ENCODE results near the gene NUCB2.

Gene NUCB2

DNA sequence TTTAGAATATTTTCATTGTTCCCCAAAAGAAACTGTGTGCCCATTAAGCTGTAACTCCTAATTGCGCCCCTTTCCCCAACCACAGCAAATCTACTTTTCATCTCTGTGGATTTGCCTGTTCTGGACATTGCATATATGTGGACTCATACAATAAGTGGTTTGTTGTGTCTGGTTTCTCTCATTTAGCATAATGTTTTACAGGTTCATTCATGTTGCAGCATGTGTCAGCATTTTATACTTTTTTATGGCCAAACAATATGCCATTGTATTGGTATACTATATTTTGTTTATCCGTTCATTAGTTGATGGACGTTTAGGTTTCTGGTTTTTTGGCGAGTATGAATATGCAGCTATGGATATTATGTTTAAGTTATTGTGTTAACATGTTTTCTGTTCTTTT is 23.8 kb downstream of the NUCB2 start:
- no peak for DNase-seq (ENCODE audit: low read depth)
- TF ChIP-seq, protein P1, sequence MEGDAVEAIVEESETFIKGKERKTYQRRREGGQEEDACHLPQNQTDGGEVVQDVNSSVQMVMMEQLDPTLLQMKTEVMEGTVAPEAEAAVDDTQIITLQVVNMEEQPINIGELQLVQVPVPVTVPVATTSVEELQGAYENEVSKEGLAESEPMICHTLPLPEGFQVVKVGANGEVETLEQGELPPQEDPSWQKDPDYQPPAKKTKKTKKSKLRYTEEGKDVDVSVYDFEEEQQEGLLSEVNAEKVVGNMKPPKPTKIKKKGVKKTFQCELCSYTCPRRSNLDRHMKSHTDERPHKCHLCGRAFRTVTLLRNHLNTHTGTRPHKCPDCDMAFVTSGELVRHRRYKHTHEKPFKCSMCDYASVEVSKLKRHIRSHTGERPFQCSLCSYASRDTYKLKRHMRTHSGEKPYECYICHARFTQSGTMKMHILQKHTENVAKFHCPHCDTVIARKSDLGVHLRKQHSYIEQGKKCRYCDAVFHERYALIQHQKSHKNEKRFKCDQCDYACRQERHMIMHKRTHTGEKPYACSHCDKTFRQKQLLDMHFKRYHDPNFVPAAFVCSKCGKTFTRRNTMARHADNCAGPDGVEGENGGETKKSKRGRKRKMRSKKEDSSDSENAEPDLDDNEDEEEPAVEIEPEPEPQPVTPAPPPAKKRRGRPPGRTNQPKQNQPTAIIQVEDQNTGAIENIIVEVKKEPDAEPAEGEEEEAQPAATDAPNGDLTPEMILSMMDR (IDR thresholded peaks at IDR 0.05; ENCODE audit: low read depth, low read length), result no peak
- TF ChIP-seq POLR2A (IDR thresholded peaks at IDR 0.05; ENCODE audit: extremely low read depth, insufficient read length) (no peak), MYC (IDR thresholded peaks at IDR 0.05; ENCODE audit: low read depth, low read length) (no peak)
- TF ChIP-seq, protein P2, sequence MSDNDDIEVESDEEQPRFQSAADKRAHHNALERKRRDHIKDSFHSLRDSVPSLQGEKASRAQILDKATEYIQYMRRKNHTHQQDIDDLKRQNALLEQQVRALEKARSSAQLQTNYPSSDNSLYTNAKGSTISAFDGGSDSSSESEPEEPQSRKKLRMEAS (IDR thresholded peaks at IDR 0.05; ENCODE audit: low read depth, low read length), result no peak
- no peak overlapping the region for H3K4me3 ChIP-seq (ENCODE audit: low read depth, low read length)

DNA sequence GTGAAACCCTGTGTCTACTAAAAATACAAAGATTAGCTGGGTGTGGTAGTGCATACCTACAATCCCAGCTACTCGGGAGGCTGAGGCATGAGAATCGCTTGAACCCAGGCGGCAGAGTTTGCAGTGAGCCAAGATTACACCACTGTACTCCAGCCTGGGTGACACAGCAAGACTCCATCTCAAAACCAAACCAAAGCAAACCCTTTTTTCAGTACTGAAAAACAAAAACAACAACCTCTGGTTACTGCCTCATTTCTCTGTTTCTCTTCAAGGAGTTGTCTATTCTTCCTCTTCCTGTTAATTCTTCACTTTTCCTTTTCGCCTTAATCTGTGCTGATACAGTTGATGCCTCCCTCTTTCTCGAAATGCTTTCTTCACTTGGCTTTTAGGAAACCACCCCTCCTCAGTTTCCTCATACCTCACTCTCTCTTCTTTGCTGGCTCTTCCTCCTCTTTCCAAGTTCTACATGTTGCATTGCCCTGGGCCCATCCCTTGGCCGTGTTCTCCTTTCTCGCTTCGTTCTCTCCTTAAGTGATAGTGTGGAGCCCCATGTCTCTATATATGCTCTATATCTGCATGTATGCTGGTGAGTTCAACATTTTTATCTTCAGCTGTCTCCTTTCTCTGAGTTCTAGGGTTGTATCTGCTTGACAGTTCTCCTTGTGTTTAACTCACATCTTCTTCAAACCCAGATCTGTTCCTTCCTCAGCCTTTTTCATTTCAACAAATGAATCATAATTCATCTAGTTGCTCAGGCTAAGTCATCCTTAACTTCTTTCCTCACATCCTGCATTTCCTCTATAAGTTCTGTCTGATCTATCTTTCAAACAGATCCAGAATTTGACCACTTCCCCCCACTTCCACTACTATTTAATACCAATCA is 37.1 kb downstream of the NUCB2 start:
- no peak overlapping the region for H3K4me3 ChIP-seq (ENCODE audit: low read depth, low read length)
- no peak for DNase-seq (ENCODE audit: low read depth)
- TF ChIP-seq MYC (IDR thresholded peaks at IDR 0.05; ENCODE audit: low read depth, low read length) (no peak), POLR2A (IDR thresholded peaks at IDR 0.05; ENCODE audit: extremely low read depth, insufficient read length) (no peak)
- TF ChIP-seq, protein P1 (IDR thresholded peaks at IDR 0.05; ENCODE audit: low read depth, low read length), result no peak
- TF ChIP-seq, protein P2 (IDR thresholded peaks at IDR 0.05; ENCODE audit: low read depth, low read length), result no peak

DNA sequence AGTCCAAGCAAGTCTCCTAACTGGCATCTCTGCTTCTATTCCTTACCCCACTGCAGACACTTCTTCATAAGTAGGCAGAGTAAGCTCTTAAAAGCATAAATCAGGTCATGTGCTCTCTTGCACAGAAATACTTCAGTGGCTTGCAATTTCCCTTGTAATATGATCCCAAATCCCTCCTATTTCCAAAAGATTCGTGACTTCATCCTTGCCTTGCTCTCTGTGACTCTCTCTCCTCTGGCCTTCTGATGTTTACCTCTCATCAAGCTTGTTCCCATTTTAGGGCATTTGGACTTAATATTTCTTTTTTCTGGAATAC is 37.7 kb downstream of the NUCB2 start:
- H3K4me3 ChIP-seq (ENCODE audit: low read depth, low read length), result no peak overlapping the region
- no peak for DNase-seq (ENCODE audit: low read depth)
- TF ChIP-seq MYC (IDR thresholded peaks at IDR 0.05; ENCODE audit: low read depth, low read length) (no peak), POLR2A (IDR thresholded peaks at IDR 0.05; ENCODE audit: extremely low read depth, insufficient read length) (no peak)
- TF ChIP-seq, protein P1 (IDR thresholded peaks at IDR 0.05; ENCODE audit: low read depth, low read length), result no peak
- TF ChIP-seq, protein P2 (IDR thresholded peaks at IDR 0.05; ENCODE audit: low read depth, low read length), result no peak

DNA sequence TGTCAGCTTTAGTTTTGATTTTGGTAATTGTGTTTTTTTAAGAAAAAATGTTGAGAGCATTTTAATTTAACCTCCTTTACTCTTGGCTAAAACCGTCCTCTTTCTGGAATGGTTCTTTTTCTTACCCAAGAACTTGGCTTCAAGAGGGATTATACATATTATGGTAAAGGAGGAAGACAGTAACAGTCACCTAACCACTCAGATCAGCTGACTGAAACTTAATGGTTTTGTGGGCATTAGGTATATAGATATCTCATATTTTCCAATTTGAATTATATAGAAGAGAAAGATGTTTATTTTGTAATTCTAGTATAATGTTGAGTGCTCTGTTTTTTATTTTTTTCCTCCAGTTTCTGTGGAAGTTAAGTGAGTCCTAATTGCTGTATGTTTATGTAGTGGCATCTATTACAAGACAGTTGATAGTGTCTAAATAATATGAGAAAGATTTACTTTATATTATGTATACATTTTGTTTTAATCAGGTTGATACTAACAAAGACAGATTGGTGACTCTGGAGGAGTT is 38.4 kb downstream of the NUCB2 start:
- no peak for DNase-seq (ENCODE audit: low read depth)
- TF ChIP-seq, protein P2 (IDR thresholded peaks at IDR 0.05; ENCODE audit: low read depth, low read length), result no peak
- TF ChIP-seq POLR2A (IDR thresholded peaks at IDR 0.05; ENCODE audit: extremely low read depth, insufficient read length), result no peak
- TF ChIP-seq, protein P1 (IDR thresholded peaks at IDR 0.05; ENCODE audit: low read depth, low read length), result no peak
- TF ChIP-seq MYC (IDR thresholded peaks at IDR 0.05; ENCODE audit: low read depth, low read length), result no peak
- H3K4me3 ChIP-seq (ENCODE audit: low read depth, low read length), result no peak overlapping the region

DNA sequence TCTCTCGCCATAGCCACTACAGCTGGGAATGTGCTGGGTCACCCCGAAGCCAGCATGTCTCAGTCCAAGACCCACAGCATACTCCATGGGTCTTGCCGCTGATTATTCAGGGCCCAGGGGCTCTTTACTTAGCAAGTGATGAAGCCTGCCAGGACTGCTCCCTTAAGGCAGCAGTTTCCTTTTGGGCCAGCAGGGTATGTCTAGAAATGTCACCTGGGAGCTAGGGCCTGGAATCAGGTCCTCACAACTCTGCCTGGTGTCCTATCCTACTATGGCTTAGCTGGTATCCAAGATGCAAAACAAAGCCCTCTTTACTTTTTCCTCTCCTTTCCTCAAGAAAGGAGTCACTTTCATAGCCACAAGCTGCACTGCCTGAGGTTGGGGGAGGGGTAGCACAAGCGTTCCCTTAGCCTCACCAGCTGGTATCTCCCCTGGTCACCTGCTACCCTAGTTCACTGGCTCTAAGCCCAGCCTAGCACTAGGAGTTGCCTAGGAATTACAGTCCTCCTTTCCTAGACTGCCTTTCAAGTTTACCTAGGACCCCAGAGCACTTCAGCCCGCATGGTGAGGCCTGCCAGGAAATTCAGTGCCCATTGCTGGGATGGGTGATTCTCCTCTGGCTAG is 52.4 kb downstream of the NUCB2 start:
- H3K4me3 ChIP-seq (ENCODE audit: low read depth, low read length), result no peak overlapping the region
- TF ChIP-seq POLR2A (IDR thresholded peaks at IDR 0.05; ENCODE audit: extremely low read depth, insufficient read length), result no peak
- TF ChIP-seq MYC (IDR thresholded peaks at IDR 0.05; ENCODE audit: low read depth, low read length), result no peak
- TF ChIP-seq, protein P1 (IDR thresholded peaks at IDR 0.05; ENCODE audit: low read depth, low read length), result no peak
- TF ChIP-seq, protein P2 (IDR thresholded peaks at IDR 0.05; ENCODE audit: low read depth, low read length), result no peak
- DNase-seq (ENCODE audit: low read depth), result no peak
